HepG2 (cell line): ENCODE results near the gene PLD2. TPM values are rescaled to one million over a fixed set of nuclear protein-coding genes. Genes with fewer than 3 reads are reported as not detected.
A peak's percentile ranks its signal among the peaks of the same experiment; 100 is the strongest.

Experiments
- AGO2 ChIP-seq: fragments of 200-400 bp; formaldehyde crosslinking; optimal IDR thresholded peaks from 2 replicates; pipeline ENCODE3; 2017; ENCODE audit warnings: mild to moderate bottlenecking, low read depth, low read length, moderate library complexity
- ARID2 ChIP-seq: sonication (generic); formaldehyde crosslinking; IDR thresholded peaks from 2 replicates; pipeline ENCODE4 v1.8.1; 2022; ENCODE audit warnings: mild to moderate bottlenecking, missing genetic modification reagents, borderline replicate concordance
- ATM ChIP-seq: fragments of 450-650 bp; IDR thresholded peaks from 2 replicates; pipeline ENCODE4 v1.7.1; 2017; ENCODE audit warnings: mild to moderate bottlenecking, borderline replicate concordance
- CBX1 ChIP-seq: IDR thresholded peaks from one replicate; pipeline ENCODE4 v1.6.1; 2016; ENCODE audit warnings: antibody characterized with exemption, low read depth
- GABPB1 ChIP-seq: IDR thresholded peaks from 2 replicates; pipeline ENCODE4 v1.6.1; 2016; ENCODE audit warnings: mild to moderate bottlenecking, missing genetic modification reagents, moderate library complexity, missing compliant biosample characterization
- KDM3A ChIP-seq: IDR thresholded peaks from 2 replicates; pipeline ENCODE4 v1.6.1; 2018; ENCODE audit warnings: low read depth, missing compliant biosample characterization
- MLX ChIP-seq: IDR thresholded peaks from 2 replicates; pipeline ENCODE4 v1.6.1; 2016
- NCOR1 ChIP-seq: fragments of 200-600 bp; sonication (generic); IDR thresholded peaks from 2 replicates; pipeline ENCODE4 v1.7.0; 2017; ENCODE audit warnings: antibody characterized with exemption, low read length, borderline replicate concordance
- NFE2L2 ChIP-seq: fragments of 150-350 bp; IDR thresholded peaks from 2 replicates; pipeline ENCODE4 v1.6.1; 2014; ENCODE audit warnings: low read length
- NRL ChIP-seq: sonication (generic); formaldehyde crosslinking; IDR thresholded peaks from 2 replicates; pipeline ENCODE4 v1.5.0; 2020; ENCODE audit warnings: missing genetic modification reagents, mild to moderate bottlenecking, moderate library complexity, borderline replicate concordance
- PREB ChIP-seq: sonication (generic); formaldehyde crosslinking; IDR thresholded peaks from 2 replicates; pipeline ENCODE4 v1.4.0; 2020; ENCODE audit warnings: missing genetic modification reagents
- RARA ChIP-seq: IDR thresholded peaks from 2 replicates; pipeline ENCODE4 v1.6.1; 2016; ENCODE audit warnings: missing genetic modification reagents, missing compliant biosample characterization
- REL ChIP-seq: sonication (generic); formaldehyde crosslinking; conservative IDR thresholded peaks from 2 replicates; pipeline ENCODE4 v1.8.0; 2022; ENCODE audit warnings: mild to moderate bottlenecking, missing genetic modification reagents, moderate library complexity
- SP4 ChIP-seq: sonication (generic); formaldehyde crosslinking; IDR thresholded peaks from 2 replicates; pipeline ENCODE4 v1.8.1; 2023; ENCODE audit warnings: mild to moderate bottlenecking, missing genetic modification reagents
- SRSF9 ChIP-seq: fragments of 200-400 bp; formaldehyde crosslinking; IDR thresholded peaks from 2 replicates; pipeline ENCODE4 v1.6.1; 2018; ENCODE audit warnings: borderline replicate concordance, mild to moderate bottlenecking, low read depth, low read length; ENCODE audit not compliant: insufficient read depth, poor library complexity, severe bottlenecking
- TSC22D2 ChIP-seq: sonication (generic); formaldehyde crosslinking; IDR thresholded peaks from 2 replicates; pipeline ENCODE4 v1.5.1; 2020; ENCODE audit warnings: missing genetic modification reagents, mild to moderate bottlenecking, borderline replicate concordance
- ZC3H13 ChIP-seq: sonication (generic); formaldehyde crosslinking; IDR thresholded peaks from 2 replicates; pipeline ENCODE4 v1.8.1; 2023; ENCODE audit warnings: mild to moderate bottlenecking, missing genetic modification reagents, moderate library complexity
- ZFP90 ChIP-seq: sonication (generic); formaldehyde crosslinking; IDR thresholded peaks from 2 replicates; pipeline ENCODE4 v1.8.0; 2022; ENCODE audit warnings: missing genetic modification reagents, mild to moderate bottlenecking, inconsistent platforms, borderline replicate concordance
- ZNF143 ChIP-seq: sonication (generic); formaldehyde crosslinking; IDR thresholded peaks from 2 replicates; pipeline ENCODE4 v1.4.0; 2020; ENCODE audit warnings: missing genetic modification reagents
- ZNF513 ChIP-seq: sonication (generic); formaldehyde crosslinking; conservative IDR thresholded peaks from 2 replicates; pipeline ENCODE4 v1.5.0; 2020; ENCODE audit warnings: missing genetic modification reagents
- ZNF558 ChIP-seq: sonication (generic); formaldehyde crosslinking; IDR thresholded peaks from 2 replicates; pipeline ENCODE4 v1.9.0; 2022; ENCODE audit warnings: mild to moderate bottlenecking, missing genetic modification reagents, borderline replicate concordance
- ZNF703 ChIP-seq: sonication (generic); formaldehyde crosslinking; IDR thresholded peaks from 2 replicates; pipeline ENCODE4 v1.5.1; 2020; ENCODE audit warnings: missing genetic modification reagents, mild to moderate bottlenecking, moderate library complexity, borderline replicate concordance
- ZNF710 ChIP-seq: sonication (generic); formaldehyde crosslinking; IDR thresholded peaks from 2 replicates; pipeline ENCODE4 v1.5.0; 2020; ENCODE audit warnings: mild to moderate bottlenecking, missing genetic modification reagents, borderline replicate concordance
- ZNF83 ChIP-seq: sonication (generic); formaldehyde crosslinking; IDR thresholded peaks from 2 replicates; pipeline ENCODE4 v1.4.0; 2020; ENCODE audit warnings: missing genetic modification reagents, mild to moderate bottlenecking, borderline replicate concordance
- polyA plus RNA-seq, 8 experiments: library from polyadenylated mRNA; depleted of rRNA in 3 of 8; stranded (reverse) in 7 of 8; unstranded in 1 of 8; fragments of >200 nt; fragmentation: Illumina TruSeq in 4 of 8; extraction: Trizol in 4 of 8; gene quantifications; 2 replicates each; pipeline versions ENCODE4 v1.2.1 to v1.2.3, GENCODE V29; 2011 to 2016; ENCODE audit warnings: low read depth in 4 of 8, missing spikeins in 1 of 8, mixed read lengths in 1 of 8; ENCODE audit not compliant: insufficient read depth in 1 of 8
- total RNA-seq, 5 experiments: library from RNA; depleted of rRNA; stranded (reverse); fragments of >200 nt; fragmentation: Illumina TruSeq; extraction: Trizol; gene quantifications; 2 replicates each; pipeline ENCODE4 v1.2.3, GENCODE V29; 2016; ENCODE audit warnings: low read depth in 1 of 5

PLD2 gene
- total and polyA plus RNA-seq, 2 of the 13 experiments (the other 11 are each of a cell fraction or from before 2014, with no cell fraction given), result 13.4 to 29.7 TPM

DNA sequence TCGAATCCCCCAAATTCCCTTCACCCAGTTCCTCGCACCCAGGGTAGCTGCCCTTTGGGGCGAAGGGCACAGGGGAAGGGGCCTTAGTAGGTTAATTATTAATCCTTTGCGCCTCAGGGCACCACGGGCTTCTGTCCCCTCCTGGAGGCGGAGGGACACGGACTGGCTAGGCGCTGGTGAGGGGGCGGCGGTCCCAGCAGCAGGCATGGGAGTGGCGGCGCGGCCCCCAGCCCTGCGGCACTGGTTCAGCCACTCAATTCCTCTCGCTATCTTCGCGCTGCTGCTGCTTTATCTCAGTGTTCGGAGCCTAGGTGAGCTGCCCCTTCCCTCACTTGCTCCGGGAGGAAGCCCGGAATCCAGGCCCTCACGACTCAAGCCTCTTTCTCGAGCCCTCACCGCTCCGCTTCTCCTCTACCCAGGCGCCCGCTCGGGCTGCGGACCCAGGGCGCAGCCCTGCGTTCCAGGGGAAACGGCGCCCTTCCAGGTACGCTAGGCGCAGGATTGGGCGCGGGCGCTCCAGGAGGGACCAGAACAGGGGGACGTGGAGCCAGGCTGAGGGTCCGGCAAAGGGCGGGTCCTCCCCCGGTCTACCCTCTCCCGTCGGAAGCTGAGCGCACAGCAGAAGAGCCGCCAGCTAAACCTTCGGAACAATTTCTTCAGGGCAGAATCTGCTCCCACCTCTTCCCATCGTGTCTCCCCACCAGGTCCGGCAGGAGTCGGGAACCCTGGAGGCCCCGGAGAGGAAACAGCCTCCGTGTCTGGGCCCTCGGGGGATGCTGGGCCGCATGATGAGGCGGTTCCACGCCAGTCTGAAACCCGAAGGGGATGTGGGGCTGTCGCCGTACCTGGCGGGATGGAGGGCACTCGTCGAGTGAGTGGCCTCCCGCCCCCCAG is 17.9 kb upstream of the PLD2 start, which contains the start of gene GLTPD2 (continued):
- no peak for TF ChIP-seq ZFP90 (CRISPR knock-in tag)
- TF ChIP-seq ZNF513, result no peak
- TF ChIP-seq PREB, result no peak
- 0 out of 2 replicates have a peak, but pooled peaks have one; percentile 28 for TF ChIP-seq ZNF703 (CRISPR knock-in tag)
- TF ChIP-seq KDM3A (CRISPR knock-in tag), result peak; percentile 62
- no peak for TF ChIP-seq NRL (CRISPR knock-in tag)
- TF ChIP-seq GABPB1 (CRISPR knock-in tag), result peak; percentile 68
- peak; percentile 37 for TF ChIP-seq CBX1
- peak; percentile 58; the same call in 1 of the 2 replicates for TF ChIP-seq ZNF710 (CRISPR knock-in tag)
- TF ChIP-seq RARA, result peak; percentile 73
- no peak for TF ChIP-seq ATM
- TF ChIP-seq ZC3H13 (CRISPR knock-in tag), result peak; percentile 81; the same call in 1 of the 2 replicates
- no peak for TF ChIP-seq SRSF9
- TF ChIP-seq MLX (CRISPR knock-in tag), result 0 out of 2 replicates have a peak, but pooled peaks have one; percentile 33
- TF ChIP-seq ZNF558 (CRISPR knock-in tag), result no peak
- TF ChIP-seq ARID2 (CRISPR knock-in tag), result no peak
- no peak for TF ChIP-seq REL (CRISPR knock-in tag)
- TF ChIP-seq SP4 (CRISPR knock-in tag), result peak; percentile 60; the same call in 1 of the 2 replicates
- TF ChIP-seq ZNF143 (CRISPR knock-in tag), result 0 out of 2 replicates have a peak, but pooled peaks have one; percentile 36
- TF ChIP-seq TSC22D2 (CRISPR knock-in tag), result peak; percentile 73; the same call in 1 of the 2 replicates
- TF ChIP-seq AGO2, result peak; percentile 92
- 0 out of 2 replicates have a peak, but pooled peaks have one; percentile 1 for TF ChIP-seq NCOR1
- TF ChIP-seq ZNF83 (CRISPR knock-in tag), result no peak
- no peak for TF ChIP-seq NFE2L2
